ENCODE measurements around the gene GLP1R. TPM values are rescaled to one million over a fixed set of nuclear protein-coding genes. Genes with fewer than 3 reads are reported as not detected.
A peak's percentile ranks its signal among the peaks of the same experiment; 100 is the strongest.

GLP1R gene
- total RNA-seq, 1 experiment from 2014 or later, result 0.85 TPM

GRCh38 chr6:39082310-39082709 is 33.7 kb downstream of the GLP1R start:
- no peak overlapping the region for H3K4ac ChIP-seq (ENCODE audit: low read depth, low read length)
- no peak overlapping the region for H4K8ac ChIP-seq (replicated peaks; ENCODE audit: insufficient read length, low read depth, low read length)
- no peak overlapping the region for H3K4me3 Mint-ChIP-seq
- H2BK5ac ChIP-seq (ENCODE audit: insufficient read length, low read length), result no peak overlapping the region
- no peak overlapping the region for H3K4me2 ChIP-seq (ENCODE audit: insufficient read depth, insufficient read length, low read length)
- H3K18ac ChIP-seq (ENCODE audit: insufficient read length, low read depth, low read length), result no peak overlapping the region
- no peak overlapping the region for H4K91ac ChIP-seq (ENCODE audit: insufficient read length, low read depth, low read length)
- H4K20me1 ChIP-seq (ENCODE audit: control insufficient read depth, insufficient read depth, insufficient read length), result no peaks in the 10 kb centered on the region
- TF ChIP-seq CTCF (conservative IDR thresholded peaks at IDR 0.05), result no peak
- H3K23ac ChIP-seq (ENCODE audit: insufficient read length, low read depth, low read length), result no peak overlapping the region
- no peaks in the 10 kb centered on the region for H3K9me3 Mint-ChIP-seq
- no peaks in the 10 kb centered on the region for H3K79me1 ChIP-seq (ENCODE audit: insufficient read depth, low read depth, low read length, poor library complexity, severe bottlenecking)
- no peaks in the 10 kb centered on the region for H3K79me2 ChIP-seq (ENCODE audit: insufficient read depth, low read length)
- no peak overlapping the region for H2BK20ac ChIP-seq (ENCODE audit: low read depth, low read length, poor library complexity, severe bottlenecking)
- no peaks in the 10 kb centered on the region for H3K4me1 ChIP-seq (ENCODE audit: insufficient read depth, low read length)
- no CpG with 5 or more reads among the region's 8 CpGs for WGBS (ENCODE audit: extremely low coverage, insufficient read length, low lambda C conversion rate)
- no peaks in the 10 kb centered on the region for H3K27me3 ChIP-seq (ENCODE audit: insufficient read depth, low read length)
- peaks cover 12% of the 10 kb centered on the region for H3K27me3 Mint-ChIP-seq (ENCODE audit: low read depth)
- no peak overlapping the region for H3K27ac ChIP-seq (ENCODE audit: insufficient read length, low read depth, low read length)
- no peak overlapping the region for H2BK12ac ChIP-seq (ENCODE audit: insufficient read length, low read depth, low read length)
- no peak overlapping the region for H2BK120ac ChIP-seq (ENCODE audit: low read depth, low read length, poor library complexity, severe bottlenecking)
- H3K27ac Mint-ChIP-seq, result no peak overlapping the region; a peak in 1 of 7 replicates
- H3K14ac ChIP-seq (ENCODE audit: insufficient read depth, low read length), result no peak overlapping the region; the same call in 1 of the 2 replicates
- no peaks in the 10 kb centered on the region for H3K23me2 ChIP-seq (ENCODE audit: insufficient read length, low read depth, low read length, poor library complexity, severe bottlenecking)
- peak; percentile 24 for DNase-seq
- no peaks in the 10 kb centered on the region; a peak in 1 of 7 replicates for H3K36me3 Mint-ChIP-seq (ENCODE audit: insufficient read depth in 1 of 3, low read depth in 3 of 3)
- peaks cover 29 to 33% of the 10 kb centered on the region in 2 experiments for H3K4me1 Mint-ChIP-seq
- no peak overlapping the region for H3K9ac ChIP-seq (ENCODE audit: extremely low read depth, insufficient read length, low read length)
- H2AFZ ChIP-seq (ENCODE audit: low read length), result no peak overlapping the region
- no peak overlapping the region for H2BK15ac ChIP-seq (ENCODE audit: low read depth, low read length)
- no peaks in the 10 kb centered on the region for H3K9me3 ChIP-seq (ENCODE audit: control insufficient read depth, low read depth, low read length)
- H2AK5ac ChIP-seq (ENCODE audit: insufficient read length, low read length), result no peak overlapping the region
- no peak overlapping the region for H3K56ac ChIP-seq (ENCODE audit: insufficient read length, low read depth, low read length)
- H3T11ph ChIP-seq (ENCODE audit: low read length), result no peak overlapping the region
- no peak overlapping the region for H4K5ac ChIP-seq (ENCODE audit: insufficient read length, low read depth, low read length)
